H9 (cell line): ENCODE measurements around the gene ERGIC3. TPM values are rescaled to one million over a fixed set of nuclear protein-coding genes. Genes with fewer than 3 reads are reported as not detected.

ENCODE experiments used
- DNase-seq: peaks from one replicate; pipeline ENCODE4 v3.0.0-alpha.2; 2017
- H2AFZ ChIP-seq: one replicate; pipeline ENCODE4 v1.6.1; 2013; ENCODE audit warnings: mild to moderate bottlenecking, low read length, control low read depth, moderate library complexity
- H2AK5ac ChIP-seq: 2 replicates; pipeline ENCODE4 v1.6.1; 2013; ENCODE audit warnings: low read length, control low read depth, mixed read lengths; ENCODE audit not compliant: insufficient read length
- H2BK120ac ChIP-seq: one replicate; pipeline ENCODE4 v1.6.1; 2013; ENCODE audit warnings: low read depth, mild to moderate bottlenecking, low read length, control low read depth, inconsistent platforms; ENCODE audit not compliant: poor library complexity, severe bottlenecking
- H2BK12ac ChIP-seq: 2 replicates; pipeline ENCODE4 v1.6.1; 2013; ENCODE audit warnings: low read length, control low read depth, mixed read lengths, low read depth; ENCODE audit not compliant: insufficient read length
- H2BK15ac ChIP-seq: 2 replicates; pipeline ENCODE4 v1.6.1; 2013; ENCODE audit warnings: low read depth, low read length, control low read depth
- H2BK20ac ChIP-seq: one replicate; pipeline ENCODE4 v1.6.1; 2013; ENCODE audit warnings: low read depth, mild to moderate bottlenecking, low read length, control low read depth, inconsistent platforms; ENCODE audit not compliant: poor library complexity, severe bottlenecking
- H2BK5ac ChIP-seq: 2 replicates; pipeline ENCODE4 v1.6.1; 2013; ENCODE audit warnings: low read length, control low read depth, mixed read lengths; ENCODE audit not compliant: insufficient read length
- H3K14ac ChIP-seq: 2 replicates; pipeline ENCODE4 v1.6.1; 2013; ENCODE audit warnings: low read length, control low read depth; ENCODE audit not compliant: insufficient read depth
- H3K18ac ChIP-seq: 2 replicates; pipeline ENCODE4 v1.6.1; 2013; ENCODE audit warnings: low read depth, mild to moderate bottlenecking, mixed read lengths, low read length, control low read depth; ENCODE audit not compliant: insufficient read length
- H3K23ac ChIP-seq: 2 replicates; pipeline ENCODE4 v1.6.1; 2013; ENCODE audit warnings: low read length, control low read depth, mixed read lengths, low read depth; ENCODE audit not compliant: insufficient read length
- H3K23me2 ChIP-seq: 2 replicates; pipeline ENCODE4 v1.6.1; 2013; ENCODE audit warnings: low read depth, mild to moderate bottlenecking, mixed read lengths, low read length, control low read depth; ENCODE audit not compliant: insufficient read length, poor library complexity, severe bottlenecking
- H3K27ac ChIP-seq: 2 replicates; pipeline ENCODE4 v1.5.1; 2013; ENCODE audit warnings: low read length, control low read depth, mixed read lengths, low read depth; ENCODE audit not compliant: insufficient read length
- H3K27me3 ChIP-seq: 2 replicates; pipeline ENCODE4 v1.6.1; 2013; ENCODE audit warnings: low read length, control low read depth, inconsistent platforms; ENCODE audit not compliant: insufficient read depth
- H3K4ac ChIP-seq: 2 replicates; pipeline ENCODE4 v1.6.1; 2013; ENCODE audit warnings: low read depth, mild to moderate bottlenecking, control low read depth, inconsistent platforms, low read length, moderate library complexity
- H3K4me1 ChIP-seq: 2 replicates; pipeline ENCODE4 v1.6.1; 2013; ENCODE audit warnings: low read length, control low read depth, inconsistent platforms; ENCODE audit not compliant: insufficient read depth
- H3K4me2 ChIP-seq: 2 replicates; pipeline ENCODE4 v1.6.1; 2013; ENCODE audit warnings: low read length, control low read depth, mixed read lengths; ENCODE audit not compliant: insufficient read length, insufficient read depth
- H3K56ac ChIP-seq: 2 replicates; pipeline ENCODE4 v1.6.1; 2013; ENCODE audit warnings: low read depth, mild to moderate bottlenecking, mixed read lengths, low read length, control low read depth; ENCODE audit not compliant: insufficient read length
- H3K79me1 ChIP-seq: 2 replicates; pipeline ENCODE4 v1.6.1; 2013; ENCODE audit warnings: low read depth, mild to moderate bottlenecking, moderate library complexity, low read length, control low read depth, inconsistent platforms; ENCODE audit not compliant: insufficient read depth, poor library complexity, severe bottlenecking
- H3K79me2 ChIP-seq: 2 replicates; pipeline ENCODE4 v1.6.1; 2013; ENCODE audit warnings: low read length, control low read depth, inconsistent platforms; ENCODE audit not compliant: insufficient read depth
- H3K9ac ChIP-seq: 2 replicates; pipeline ENCODE4 v1.6.1; 2013; ENCODE audit warnings: low read length, control low read depth, mixed read lengths; ENCODE audit not compliant: insufficient read length; ENCODE audit errors: extremely low read depth
- H3K9me3 ChIP-seq: one replicate; pipeline ENCODE4 v1.6.1; 2013; ENCODE audit warnings: low read depth, low read length, inconsistent platforms; ENCODE audit not compliant: control insufficient read depth
- H3T11ph ChIP-seq: one replicate; pipeline ENCODE4 v1.6.1; 2013; ENCODE audit warnings: mild to moderate bottlenecking, low read length, control low read depth, inconsistent platforms
- H4K20me1 ChIP-seq: one replicate; pipeline ENCODE4 v1.6.1; 2013; ENCODE audit not compliant: control insufficient read depth, insufficient read length, insufficient read depth
- H4K5ac ChIP-seq: 2 replicates; pipeline ENCODE4 v1.6.1; 2013; ENCODE audit warnings: low read depth, mild to moderate bottlenecking, mixed read lengths, low read length, control low read depth; ENCODE audit not compliant: insufficient read length
- H4K8ac ChIP-seq: replicated peaks from 2 replicates; pipeline ENCODE4 v1.6.1; 2013; ENCODE audit warnings: low read length, control low read depth, mixed read lengths, low read depth; ENCODE audit not compliant: insufficient read length
- H4K91ac ChIP-seq: 2 replicates; pipeline ENCODE4 v1.6.1; 2013; ENCODE audit warnings: low read depth, mild to moderate bottlenecking, moderate library complexity, mixed read lengths, low read length, control low read depth; ENCODE audit not compliant: insufficient read length
- H3K27ac Mint-ChIP-seq, 3 experiments: 2 replicates in 2 of 3; 3 replicates in 1 of 3; pipeline ENCODE4 v1.8.0; 2020 to 2021; ENCODE audit warnings: mixed read lengths in 3 of 3, mild to moderate bottlenecking in 1 of 3, moderate library complexity in 1 of 3
- H3K27me3 Mint-ChIP-seq: 2 replicates; pipeline ENCODE4 v1.8.0; 2021; ENCODE audit warnings: low read depth, mild to moderate bottlenecking, moderate library complexity, mixed read lengths
- H3K36me3 Mint-ChIP-seq, 3 experiments: 2 replicates in 2 of 3; 3 replicates in 1 of 3; pipeline ENCODE4 v1.8.0; 2020 to 2021; ENCODE audit warnings: low read depth in 3 of 3, mixed read lengths in 3 of 3; ENCODE audit not compliant: insufficient read depth in 1 of 3
- H3K4me1 Mint-ChIP-seq, 2 experiments: 2 replicates each; pipeline ENCODE4 v1.8.0; 2020; ENCODE audit warnings: mixed read lengths in 2 of 2
- H3K4me3 Mint-ChIP-seq, 2 experiments: 2 replicates in 1 of 2; 3 replicates in 1 of 2; pipeline ENCODE4 v1.8.0; 2020 to 2021; ENCODE audit warnings: mild to moderate bottlenecking in 2 of 2, mixed read lengths in 2 of 2, moderate library complexity in 1 of 2
- H3K9me3 Mint-ChIP-seq, 2 experiments: 2 replicates in 1 of 2; 3 replicates in 1 of 2; pipeline ENCODE4 v1.8.0; 2020; ENCODE audit warnings: mild to moderate bottlenecking in 2 of 2, mixed read lengths in 2 of 2, moderate library complexity in 1 of 2
- WGBS: extraction: QIAGEN DNeasy Blood & Tissue Kit; methylation state at CpG from one replicate; pipeline ENCODE4 v1.1.7; 2013; ENCODE audit warnings: missing lambda C conversion rate, low lambda C conversion rate, mixed read lengths; ENCODE audit not compliant: insufficient read length; ENCODE audit errors: extremely low coverage; 5-methylcytosine and 5-hydroxymethylcytosine counted together
- total RNA-seq: library from RNA; stranded (reverse); gene quantifications from 2 replicates; pipeline ENCODE4 v1.2.1, GENCODE V29; 2021
- TF ChIP-seq, protein P1 (sequence below): fragments of 200-600 bp; sonication (generic); conservative IDR thresholded peaks from 3 replicates; pipeline ENCODE4 v1.8.0; 2021; ENCODE audit warnings: antibody characterized with exemption, mild to moderate bottlenecking

Gene ERGIC3
- total RNA-seq, 1 experiment from 2014 or later = 188 TPM

- H2AK5ac ChIP-seq = no peak overlapping the region
- no peak overlapping the region for H2BK20ac ChIP-seq
- Mint-ChIP-seq H3K4me3 (no peak overlapping the region), H3K36me3 (peaks cover 0 to 24% (median 21%) of the 10 kb centered on the region in 3 experiments; a peak in 6 of 7 replicates), H3K27me3 (no peaks in the 10 kb centered on the region; the same call in 1 of the 2 replicates), H3K9me3 (no peaks in the 10 kb centered on the region), H3K27ac (no peak overlapping the region), H3K4me1 (no peaks in the 10 kb centered on the region)
- no peak overlapping the region for H3K9ac ChIP-seq
- H2BK120ac ChIP-seq = no peak overlapping the region
- H4K91ac ChIP-seq = no peak overlapping the region
- no peak overlapping the region for H3T11ph ChIP-seq
- no peaks in the 10 kb centered on the region for H3K4me1 ChIP-seq
- H2BK12ac ChIP-seq = no peak overlapping the region
- no peak overlapping the region for H4K8ac ChIP-seq
- no peak overlapping the region for H4K5ac ChIP-seq
- no peaks in the 10 kb centered on the region for H3K23me2 ChIP-seq
- no peak overlapping the region for H3K18ac ChIP-seq
- H3K9me3 ChIP-seq = no peaks in the 10 kb centered on the region
- TF ChIP-seq, protein P1, sequence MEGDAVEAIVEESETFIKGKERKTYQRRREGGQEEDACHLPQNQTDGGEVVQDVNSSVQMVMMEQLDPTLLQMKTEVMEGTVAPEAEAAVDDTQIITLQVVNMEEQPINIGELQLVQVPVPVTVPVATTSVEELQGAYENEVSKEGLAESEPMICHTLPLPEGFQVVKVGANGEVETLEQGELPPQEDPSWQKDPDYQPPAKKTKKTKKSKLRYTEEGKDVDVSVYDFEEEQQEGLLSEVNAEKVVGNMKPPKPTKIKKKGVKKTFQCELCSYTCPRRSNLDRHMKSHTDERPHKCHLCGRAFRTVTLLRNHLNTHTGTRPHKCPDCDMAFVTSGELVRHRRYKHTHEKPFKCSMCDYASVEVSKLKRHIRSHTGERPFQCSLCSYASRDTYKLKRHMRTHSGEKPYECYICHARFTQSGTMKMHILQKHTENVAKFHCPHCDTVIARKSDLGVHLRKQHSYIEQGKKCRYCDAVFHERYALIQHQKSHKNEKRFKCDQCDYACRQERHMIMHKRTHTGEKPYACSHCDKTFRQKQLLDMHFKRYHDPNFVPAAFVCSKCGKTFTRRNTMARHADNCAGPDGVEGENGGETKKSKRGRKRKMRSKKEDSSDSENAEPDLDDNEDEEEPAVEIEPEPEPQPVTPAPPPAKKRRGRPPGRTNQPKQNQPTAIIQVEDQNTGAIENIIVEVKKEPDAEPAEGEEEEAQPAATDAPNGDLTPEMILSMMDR = no peak
- H3K4me2 ChIP-seq = no peak overlapping the region
- no peak overlapping the region for H2BK15ac ChIP-seq
- no peak overlapping the region for H3K4ac ChIP-seq
- DNase-seq = no peak
- no peaks in the 10 kb centered on the region for H3K79me1 ChIP-seq
- no peak overlapping the region for H3K56ac ChIP-seq
- H3K14ac ChIP-seq = no peak overlapping the region
- H4K20me1 ChIP-seq = no peaks in the 10 kb centered on the region
- no peak overlapping the region for H2BK5ac ChIP-seq
- no peak overlapping the region for H3K27ac ChIP-seq
- no peaks in the 10 kb centered on the region for H3K79me2 ChIP-seq
- no CpG with 5 or more reads among the region's 4 CpGs for WGBS
- no peaks in the 10 kb centered on the region for H3K27me3 ChIP-seq
- H3K23ac ChIP-seq = no peak overlapping the region
- no peak overlapping the region for H2AFZ ChIP-seq
Measured at GRCh38 chr20:35515341-35515740, 26.5 kb upstream of the ERGIC3 start.
